ENCODE data around the gene MRPL12.

The MRPL12 gene

GRCh38 chr17:81741594-81742452 lies 38.7 kb downstream of the MRPL12 start:
- no peak for DNase-seq

All from SHP77 treated with DMSO at 0.1 percent for 48 hours (cell line).